ENCODE results near the gene FAM120A.

FAM120A gene

DNA sequence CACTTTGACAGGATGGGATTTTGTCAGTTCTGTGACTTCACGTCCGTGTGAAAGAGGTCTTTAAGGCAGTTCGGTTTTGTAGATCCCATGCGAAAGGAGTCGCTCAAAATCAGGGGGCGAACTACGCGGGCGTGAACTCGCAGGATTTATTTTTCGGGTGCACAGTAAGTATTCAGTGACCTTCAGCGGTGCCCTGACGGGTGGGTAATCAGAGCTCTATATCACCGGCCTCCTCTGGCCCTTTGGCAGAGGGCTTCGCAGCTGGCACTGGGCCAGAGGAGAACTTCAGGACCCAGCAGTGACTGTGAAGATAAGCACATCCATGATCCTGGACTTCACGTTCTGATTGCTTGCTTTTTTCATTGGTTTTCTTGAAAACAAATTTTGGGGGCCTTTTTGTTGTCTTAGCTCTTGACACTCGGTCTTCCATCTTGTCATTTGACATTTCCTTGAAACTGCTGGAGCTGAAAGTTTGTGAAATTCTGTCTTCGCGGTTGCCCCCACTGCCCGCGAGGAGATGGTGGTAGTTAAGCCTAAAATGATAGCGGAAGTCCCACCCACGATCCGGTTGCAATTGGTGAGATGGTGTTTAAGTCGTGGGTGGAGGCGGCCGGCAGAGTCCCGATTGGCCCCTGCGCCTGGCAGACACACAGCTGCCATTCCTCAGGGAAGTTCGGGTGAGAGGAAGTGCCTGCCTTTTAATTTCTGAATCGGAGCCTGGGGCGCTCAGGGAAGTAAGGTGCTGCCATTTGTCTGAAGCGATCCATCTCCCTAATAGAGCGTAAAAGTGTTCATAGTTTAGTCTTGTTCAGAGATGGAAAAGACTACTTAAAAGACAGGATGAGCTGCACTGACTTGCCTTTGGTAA, 1.8 kb downstream of the FAM120A start, which contains the start of gene FAM120AOS:
Gene FAM120AOS (minus strand): TSS at position 535 of the 868 bp plus-strand sequence. CDS start 872 bp downstream, outside the sequence.
- peak; percentile 68; the same call in 1 of the 2 replicates for TF ChIP-seq POLR2AphosphoS5 (IDR thresholded peaks at IDR 0.05; ENCODE audit: low read depth, low read length)
- TF ChIP-seq SIN3A (IDR thresholded peaks at IDR 0.05; ENCODE audit: borderline replicate concordance, insufficient read depth, low read length) = no peak
- 0 out of 2 replicates have a peak, but pooled peaks have one; percentile 38 for TF ChIP-seq TAF1 (IDR thresholded peaks at IDR 0.05; ENCODE audit: borderline replicate concordance, insufficient read depth, low read length)

DNA sequence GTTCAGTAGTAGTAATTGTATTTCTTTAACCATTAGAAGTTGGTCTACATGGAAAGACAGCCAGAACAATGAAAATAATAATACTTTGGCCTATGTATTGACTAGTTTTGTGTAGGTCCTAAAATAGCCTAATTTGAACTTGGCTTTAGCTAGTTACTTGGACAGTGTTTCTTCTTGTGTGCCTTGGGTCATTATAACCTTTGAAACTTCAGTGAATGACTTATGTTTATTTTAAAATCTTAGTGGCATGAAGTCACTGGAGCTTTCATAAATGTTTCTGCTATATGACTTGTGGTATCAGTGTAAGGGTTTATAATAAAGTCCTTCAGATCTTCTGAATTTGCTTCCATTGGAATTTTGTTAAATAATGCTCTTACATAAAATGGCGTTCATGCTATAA, 4.5 kb downstream of the FAM120A start:
- no peak for TF ChIP-seq POLR2AphosphoS5 (IDR thresholded peaks at IDR 0.05; ENCODE audit: low read depth, low read length)
- no peak for TF ChIP-seq FOXP2 (optimal IDR thresholded peaks at IDR 0.05; ENCODE audit: borderline replicate concordance, extremely low read depth, extremely low read length, insufficient read depth)
- no peak for TF ChIP-seq TAF1 (IDR thresholded peaks at IDR 0.05; ENCODE audit: borderline replicate concordance, insufficient read depth, low read length)
- TF ChIP-seq SIN3A (IDR thresholded peaks at IDR 0.05; ENCODE audit: borderline replicate concordance, insufficient read depth, low read length) = no peak
- TF ChIP-seq, protein P1, sequence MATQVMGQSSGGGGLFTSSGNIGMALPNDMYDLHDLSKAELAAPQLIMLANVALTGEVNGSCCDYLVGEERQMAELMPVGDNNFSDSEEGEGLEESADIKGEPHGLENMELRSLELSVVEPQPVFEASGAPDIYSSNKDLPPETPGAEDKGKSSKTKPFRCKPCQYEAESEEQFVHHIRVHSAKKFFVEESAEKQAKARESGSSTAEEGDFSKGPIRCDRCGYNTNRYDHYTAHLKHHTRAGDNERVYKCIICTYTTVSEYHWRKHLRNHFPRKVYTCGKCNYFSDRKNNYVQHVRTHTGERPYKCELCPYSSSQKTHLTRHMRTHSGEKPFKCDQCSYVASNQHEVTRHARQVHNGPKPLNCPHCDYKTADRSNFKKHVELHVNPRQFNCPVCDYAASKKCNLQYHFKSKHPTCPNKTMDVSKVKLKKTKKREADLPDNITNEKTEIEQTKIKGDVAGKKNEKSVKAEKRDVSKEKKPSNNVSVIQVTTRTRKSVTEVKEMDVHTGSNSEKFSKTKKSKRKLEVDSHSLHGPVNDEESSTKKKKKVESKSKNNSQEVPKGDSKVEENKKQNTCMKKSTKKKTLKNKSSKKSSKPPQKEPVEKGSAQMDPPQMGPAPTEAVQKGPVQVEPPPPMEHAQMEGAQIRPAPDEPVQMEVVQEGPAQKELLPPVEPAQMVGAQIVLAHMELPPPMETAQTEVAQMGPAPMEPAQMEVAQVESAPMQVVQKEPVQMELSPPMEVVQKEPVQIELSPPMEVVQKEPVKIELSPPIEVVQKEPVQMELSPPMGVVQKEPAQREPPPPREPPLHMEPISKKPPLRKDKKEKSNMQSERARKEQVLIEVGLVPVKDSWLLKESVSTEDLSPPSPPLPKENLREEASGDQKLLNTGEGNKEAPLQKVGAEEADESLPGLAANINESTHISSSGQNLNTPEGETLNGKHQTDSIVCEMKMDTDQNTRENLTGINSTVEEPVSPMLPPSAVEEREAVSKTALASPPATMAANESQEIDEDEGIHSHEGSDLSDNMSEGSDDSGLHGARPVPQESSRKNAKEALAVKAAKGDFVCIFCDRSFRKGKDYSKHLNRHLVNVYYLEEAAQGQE (IDR thresholded peaks at IDR 0.05; ENCODE audit: insufficient read depth in 1 of 2, low read depth in 2 of 2, low read length in 2 of 2) = no peak

DNA sequence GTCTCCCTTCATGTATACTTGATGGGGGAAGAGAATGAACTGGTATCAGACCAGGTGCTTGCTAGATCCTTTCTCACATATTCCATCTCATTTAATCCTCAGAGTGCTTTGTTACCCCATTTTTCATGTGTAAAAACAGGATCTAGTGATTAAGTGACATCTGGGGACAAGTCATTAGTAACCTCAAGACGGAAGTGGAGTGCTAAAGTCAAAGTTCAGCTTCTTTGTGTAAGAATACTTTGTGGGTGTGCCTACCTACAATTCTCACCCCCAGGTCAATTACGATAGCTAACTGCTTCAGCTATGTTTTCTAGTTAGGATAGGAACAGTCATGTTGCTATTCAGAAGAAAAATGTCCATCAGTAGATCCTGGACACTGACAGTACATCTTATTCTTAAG, 5.0 kb downstream of the FAM120A start:
- TF ChIP-seq, protein P1 (IDR thresholded peaks at IDR 0.05; ENCODE audit: insufficient read depth in 1 of 2, low read depth in 2 of 2, low read length in 2 of 2) = no peak
- TF ChIP-seq POLR2AphosphoS5 (IDR thresholded peaks at IDR 0.05; ENCODE audit: low read depth, low read length) = no peak

DNA sequence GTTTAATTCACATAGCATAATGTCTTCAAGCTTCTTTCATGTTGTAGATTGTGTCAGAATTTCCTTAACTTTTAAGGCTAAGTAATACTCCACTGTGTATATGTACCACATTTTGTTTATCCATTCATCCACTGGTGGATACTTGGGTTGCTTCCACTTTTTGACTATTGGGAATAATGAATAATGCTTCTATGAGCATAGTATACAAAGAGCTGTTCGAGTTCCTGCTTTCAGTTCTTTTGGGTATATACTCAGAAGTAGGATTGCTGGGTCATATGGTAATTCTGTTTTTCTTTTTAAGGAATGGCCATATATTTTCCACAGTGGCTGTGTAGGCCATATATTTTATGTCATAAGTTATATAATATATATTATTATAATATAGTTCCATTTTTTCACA, 5.5 kb downstream of the FAM120A start:
- TF ChIP-seq FOXP2 (optimal IDR thresholded peaks at IDR 0.05; ENCODE audit: borderline replicate concordance, extremely low read depth, extremely low read length, insufficient read depth) (no peak), SIN3A (IDR thresholded peaks at IDR 0.05; ENCODE audit: borderline replicate concordance, insufficient read depth, low read length) (no peak), POLR2AphosphoS5 (IDR thresholded peaks at IDR 0.05; ENCODE audit: low read depth, low read length) (no peak), TAF1 (IDR thresholded peaks at IDR 0.05; ENCODE audit: borderline replicate concordance, insufficient read depth, low read length) (no peak)
- TF ChIP-seq, protein P1 (IDR thresholded peaks at IDR 0.05; ENCODE audit: insufficient read depth in 1 of 2, low read depth in 2 of 2, low read length in 2 of 2) = no peak

DNA sequence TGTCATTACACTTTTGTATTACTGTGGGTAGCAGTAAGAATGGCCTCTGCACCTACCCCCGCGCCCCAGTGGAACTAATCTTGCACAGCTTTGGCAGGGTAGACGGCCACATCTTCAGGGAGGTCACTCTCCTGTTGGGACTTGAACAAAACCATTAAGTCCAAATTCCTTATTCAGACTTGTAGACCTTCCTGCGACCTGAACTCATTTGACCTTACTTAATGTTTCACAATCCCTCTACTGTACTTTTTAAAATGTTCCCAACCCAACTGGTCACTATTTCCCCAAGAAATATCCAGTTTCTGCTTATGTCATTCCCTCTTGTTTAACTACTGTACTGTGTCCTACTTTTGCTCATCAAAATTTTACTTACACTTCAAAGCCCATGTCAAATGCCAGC, 7.2 kb downstream of the FAM120A start:
- TF ChIP-seq TAF1 (IDR thresholded peaks at IDR 0.05; ENCODE audit: borderline replicate concordance, insufficient read depth, low read length) = no peak
- TF ChIP-seq SIN3A (IDR thresholded peaks at IDR 0.05; ENCODE audit: borderline replicate concordance, insufficient read depth, low read length) = no peak
- TF ChIP-seq FOXP2 (optimal IDR thresholded peaks at IDR 0.05; ENCODE audit: borderline replicate concordance, extremely low read depth, extremely low read length, insufficient read depth) = no peak
- TF ChIP-seq, protein P1 (IDR thresholded peaks at IDR 0.05; ENCODE audit: insufficient read depth in 1 of 2, low read depth in 2 of 2, low read length in 2 of 2) = no peak
- TF ChIP-seq POLR2AphosphoS5 (IDR thresholded peaks at IDR 0.05; ENCODE audit: low read depth, low read length) = no peak

Data from PFSK-1 (cell line).